Neural progenitor cell (in vitro differentiated cells): ENCODE measurements around the gene FGD6.

Experiments used
- CTCF ChIP-seq: fragments of 200-600 bp; sonication (generic); IDR thresholded peaks from 2 replicates; pipeline ENCODE4 v1.5.1; 2017; ENCODE audit warnings: antibody characterized with exemption, mild to moderate bottlenecking
- EZH2 ChIP-seq: fragments of 200-600 bp; sonication (generic); IDR thresholded peaks from 2 replicates; pipeline ENCODE4 v1.6.1; 2017; ENCODE audit warnings: antibody characterized with exemption, mild to moderate bottlenecking, moderate library complexity
- EZH2phosphoT487 ChIP-seq: fragments of 200-600 bp; sonication (generic); IDR thresholded peaks from 2 replicates; pipeline ENCODE4 v1.6.1; 2017; ENCODE audit warnings: antibody characterized with exemption

DNA sequence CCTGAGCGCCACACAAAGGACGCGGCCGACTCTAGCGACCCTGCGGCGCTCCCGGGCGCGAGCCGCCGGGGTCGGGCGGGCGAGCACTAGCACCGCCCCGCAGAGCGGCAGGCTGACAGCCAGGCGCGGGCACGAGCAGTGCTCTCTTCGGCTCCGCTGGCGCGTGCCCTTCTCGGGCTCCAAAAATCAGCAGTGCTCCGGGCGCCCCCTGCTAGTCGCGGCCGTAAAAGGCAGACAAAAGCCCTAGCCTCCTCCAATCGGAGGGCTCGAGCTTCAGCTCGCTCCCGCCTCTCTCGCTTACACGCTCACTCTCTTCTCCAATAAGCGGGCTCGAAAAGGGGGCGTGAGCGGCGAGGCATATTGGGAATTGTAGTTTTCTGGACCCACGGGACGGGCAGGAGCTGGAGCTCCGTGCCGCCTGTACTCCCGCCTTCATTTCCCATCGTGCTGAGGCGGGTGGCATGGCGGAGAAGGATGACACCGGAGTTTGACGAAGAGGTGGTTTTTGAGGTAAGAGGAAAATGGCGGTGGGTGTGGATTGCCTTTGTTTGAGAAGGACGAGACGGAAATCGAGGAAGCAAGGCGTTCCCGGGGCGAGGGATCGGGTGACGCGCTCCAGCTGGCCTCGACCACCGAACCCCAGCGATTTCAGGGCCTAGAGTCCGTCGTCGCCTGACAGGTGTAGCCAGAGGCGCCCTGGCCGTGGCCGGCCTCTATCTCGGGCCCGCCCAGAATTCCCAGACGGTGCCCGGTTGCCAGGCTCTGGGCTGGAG lies at the start of gene FGD6, which contains the start of gene VEZT:
- TF ChIP-seq CTCF (peak; percentile 27), EZH2phosphoT487 (no peak), EZH2 (no peak)
